Mucosa of stomach (tissue), 1 donor: ENCODE measurements around the gene DBNDD1.
"Not testable (repeated sequence)": the region's sequence is repeated elsewhere in the genome, so short reads cannot be mapped to it uniquely, and the experiment has no call there.

Experiments used
- H3K27me3 ChIP-seq: one replicate; pipeline ENCODE4 v1.7.0; 2013; ENCODE audit warnings: mild to moderate bottlenecking, low read length; ENCODE audit not compliant: control insufficient read depth, insufficient read depth
- H3K36me3 ChIP-seq: one replicate; pipeline ENCODE4 v1.7.0; 2013; ENCODE audit warnings: low read length; ENCODE audit not compliant: control insufficient read depth, insufficient read depth
- H3K4me1 ChIP-seq: one replicate; pipeline ENCODE4 v1.7.0; 2013; ENCODE audit warnings: mild to moderate bottlenecking, low read length; ENCODE audit not compliant: control insufficient read depth, insufficient read depth
- H3K4me3 ChIP-seq: one replicate; pipeline ENCODE4 v1.7.0; 2013; ENCODE audit warnings: low read length
- H3K9ac ChIP-seq: one replicate; pipeline ENCODE4 v1.7.0; 2013; ENCODE audit warnings: mild to moderate bottlenecking, low read length, moderate library complexity
- H3K9me3 ChIP-seq: one replicate; pipeline ENCODE4 v1.7.0; 2013; ENCODE audit warnings: mild to moderate bottlenecking, low read length, moderate library complexity; ENCODE audit not compliant: control insufficient read depth
- donor health status: Pancreatic carcinoma.

DBNDD1 gene

GRCh38 chr16:90018297-90018651 is 982 bp downstream of the DBNDD1 start:
- no peaks in the 10 kb centered on the region for H3K9me3 ChIP-seq
- no peak overlapping the region for H3K4me3 ChIP-seq
- no peaks in the 10 kb centered on the region for H3K27me3 ChIP-seq
- H3K4me1 ChIP-seq: peaks cover 11% of the 10 kb centered on the region
- peak overlapping the region; percentile 57 for H3K9ac ChIP-seq
- no peaks in the 10 kb centered on the region for H3K36me3 ChIP-seq

- Histone ChIP-seq H3K9me3 (no peaks in the 10 kb centered on the region), H3K4me3 (no peak overlapping the region), H3K4me1 (no peaks in the 10 kb centered on the region), H3K27me3 (no peaks in the 10 kb centered on the region), H3K9ac (no peak overlapping the region), H3K36me3 (no peaks in the 10 kb centered on the region)
These were observed 2.8 kb downstream of the DBNDD1 start for GRCh38 chr16:90016339-90016950.

GRCh38 chr16:90015586-90016338 is 3.5 kb downstream of the DBNDD1 start:
- no peaks in the 10 kb centered on the region for H3K4me1 ChIP-seq
- no peaks in the 10 kb centered on the region for H3K9me3 ChIP-seq
- no peak overlapping the region for H3K4me3 ChIP-seq
- H3K9ac ChIP-seq: no peak overlapping the region
- no peaks in the 10 kb centered on the region for H3K36me3 ChIP-seq
- no peaks in the 10 kb centered on the region for H3K27me3 ChIP-seq

- Histone ChIP-seq H3K4me1 (no peaks in the 10 kb centered on the region), H3K9ac (no peak overlapping the region), H3K9me3 (no peaks in the 10 kb centered on the region), H3K36me3 (no peaks in the 10 kb centered on the region), H3K27me3 (no peaks in the 10 kb centered on the region), H3K4me3 (no peak overlapping the region)
These were observed 6.1 kb downstream of the DBNDD1 start for GRCh38 chr16:90012991-90013745.

DNA sequence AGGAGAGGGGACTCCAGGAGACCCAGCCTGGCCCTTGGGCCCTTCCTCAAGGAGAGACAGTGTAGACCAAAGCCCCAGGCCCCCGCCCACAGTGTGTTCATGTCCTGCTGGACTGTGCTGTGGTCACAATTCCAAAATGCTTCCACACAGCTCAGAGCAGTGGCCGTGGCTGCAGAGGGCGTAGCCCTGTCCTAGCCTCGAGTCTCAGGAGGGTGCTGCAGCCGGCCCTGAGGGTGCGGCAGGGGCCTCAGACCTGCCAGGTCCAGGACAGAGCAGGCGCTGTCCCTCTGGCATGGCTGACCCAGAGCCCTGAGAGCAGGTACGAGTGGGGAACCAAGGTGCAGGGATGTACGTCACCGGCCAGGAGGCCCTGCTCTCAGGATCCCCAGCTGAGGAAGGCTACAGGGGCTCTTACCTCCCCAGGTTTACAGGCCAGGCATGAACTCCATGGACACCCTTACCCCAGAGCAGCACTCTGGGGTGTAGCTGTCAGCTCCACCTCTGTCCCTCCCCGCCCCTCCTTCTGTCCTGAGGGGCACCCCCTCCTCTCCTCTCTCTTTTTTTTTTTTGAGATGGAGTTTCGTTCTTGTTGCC is 7.3 kb downstream of the DBNDD1 start:
- Histone ChIP-seq H3K27me3 (no peaks in the 10 kb centered on the region), H3K9ac (no peak overlapping the region)

DNA sequence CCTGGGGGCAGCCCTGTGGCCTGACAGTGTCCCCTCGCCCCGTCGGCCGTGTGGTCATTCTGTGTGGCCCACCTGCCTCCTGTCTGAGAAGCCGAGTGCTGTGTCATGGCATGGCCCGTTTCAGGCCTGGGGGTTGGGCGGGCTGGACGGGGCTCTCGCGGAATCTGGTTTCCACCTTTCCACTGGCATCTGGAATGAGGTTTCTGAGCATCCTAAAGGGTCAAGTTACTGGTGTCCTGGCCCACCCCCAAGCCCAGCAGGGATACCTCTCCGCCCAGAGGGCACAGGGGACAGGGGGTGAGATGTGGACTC is 7.8 kb downstream of the DBNDD1 start:
- Histone ChIP-seq H3K4me3 (no peak overlapping the region), H3K27me3 (no peaks in the 10 kb centered on the region), H3K4me1 (no peaks in the 10 kb centered on the region), H3K9me3 (no peaks in the 10 kb centered on the region), H3K36me3 (no peaks in the 10 kb centered on the region), H3K9ac (no peak overlapping the region)

More for the DNA sequence above, 7.3 kb downstream of the DBNDD1 start:
- Histone ChIP-seq H3K4me1 (no peaks in the 10 kb centered on the region), H3K9me3 (no peaks in the 10 kb centered on the region), H3K4me3 (no peak overlapping the region), H3K36me3 (no peaks in the 10 kb centered on the region)

DNA sequence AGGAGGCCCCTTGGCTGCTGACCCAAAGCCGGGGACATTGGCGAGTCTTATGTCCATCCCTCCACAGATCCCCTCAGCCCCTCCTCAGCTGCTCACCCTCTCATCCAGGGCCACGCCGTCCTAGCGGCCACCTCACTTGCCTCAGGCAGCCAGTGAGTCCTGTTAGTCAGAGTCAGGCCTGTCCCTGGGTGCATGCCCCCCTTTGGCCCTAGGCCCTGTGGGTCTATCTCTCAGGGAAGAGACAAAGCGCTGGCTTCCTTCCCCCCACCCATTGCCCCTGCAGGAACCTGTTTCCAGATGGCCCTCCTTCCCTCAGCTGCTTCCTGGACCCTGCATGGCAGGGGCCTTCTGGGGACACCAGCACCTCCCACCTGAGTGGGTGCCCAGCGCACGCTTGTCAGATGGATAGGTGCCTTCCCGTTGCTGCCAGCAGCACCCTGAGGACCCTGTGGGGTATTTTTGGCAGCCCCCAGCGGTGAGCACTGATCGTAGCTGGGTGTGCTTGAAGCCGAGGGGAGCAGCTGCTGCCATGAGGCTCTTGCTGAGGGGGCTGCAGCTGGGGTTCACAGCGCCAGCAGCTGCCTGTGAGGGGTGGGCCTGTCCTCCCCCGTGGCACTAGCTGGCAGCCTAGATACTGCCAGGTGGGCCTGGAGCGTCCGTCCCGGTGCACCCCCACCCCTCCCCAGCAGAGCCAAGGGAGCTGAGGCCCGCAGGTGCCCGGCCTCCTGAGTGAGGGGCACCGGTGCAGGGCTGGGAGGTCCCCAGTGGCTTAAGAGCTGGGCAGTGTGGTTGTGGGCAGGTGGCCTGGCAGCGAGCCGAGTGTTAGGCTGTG is 8.4 kb downstream of the DBNDD1 start:
- H3K4me3 ChIP-seq: no peak overlapping the region
- H3K4me1 ChIP-seq: no peaks in the 10 kb centered on the region
- H3K9me3 ChIP-seq: no peaks in the 10 kb centered on the region
- no peaks in the 10 kb centered on the region for H3K27me3 ChIP-seq
- H3K9ac ChIP-seq: no peak overlapping the region
- no peaks in the 10 kb centered on the region for H3K36me3 ChIP-seq

DNA sequence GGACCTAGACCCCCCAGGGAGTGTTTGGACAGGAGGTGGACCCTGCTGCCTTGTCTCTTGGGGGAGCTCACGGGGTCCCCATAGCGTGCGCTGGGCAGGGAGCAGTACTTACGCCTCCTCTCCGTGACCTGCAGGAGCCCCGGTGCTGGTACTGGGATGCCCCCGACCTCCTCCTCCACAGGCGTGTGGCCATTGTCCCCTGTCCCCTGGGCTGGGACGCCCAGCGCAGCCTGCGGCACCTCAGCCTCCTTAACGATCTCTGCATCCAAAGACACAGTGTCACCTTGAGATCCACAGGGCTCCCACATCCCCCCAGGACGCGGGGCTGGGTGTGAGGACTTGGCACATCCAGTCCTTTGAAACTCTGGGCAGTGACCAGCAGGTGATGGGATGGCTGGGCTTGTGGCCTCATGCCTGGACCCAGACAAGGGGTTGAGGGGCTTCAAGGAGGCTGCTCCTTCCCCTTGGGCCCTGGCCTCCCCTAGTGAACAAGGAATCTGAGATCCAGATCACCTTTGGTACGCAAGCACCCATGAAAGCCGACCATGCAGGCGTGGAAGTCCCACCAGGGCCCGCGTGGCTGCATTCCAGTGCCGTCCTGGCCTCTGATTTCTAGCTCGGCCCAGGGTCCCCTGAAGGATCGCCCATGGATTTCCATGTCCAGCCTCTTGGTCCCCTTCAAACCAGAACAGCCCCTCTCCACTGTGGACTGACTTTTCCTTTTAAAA is 9.9 kb downstream of the DBNDD1 start:
- no peaks in the 10 kb centered on the region for H3K9me3 ChIP-seq
- no peak overlapping the region for H3K4me3 ChIP-seq
- H3K9ac ChIP-seq: no peak overlapping the region
- H3K4me1 ChIP-seq: no peaks in the 10 kb centered on the region
- no peaks in the 10 kb centered on the region for H3K27me3 ChIP-seq
- H3K36me3 ChIP-seq: no peaks in the 10 kb centered on the region

DNA sequence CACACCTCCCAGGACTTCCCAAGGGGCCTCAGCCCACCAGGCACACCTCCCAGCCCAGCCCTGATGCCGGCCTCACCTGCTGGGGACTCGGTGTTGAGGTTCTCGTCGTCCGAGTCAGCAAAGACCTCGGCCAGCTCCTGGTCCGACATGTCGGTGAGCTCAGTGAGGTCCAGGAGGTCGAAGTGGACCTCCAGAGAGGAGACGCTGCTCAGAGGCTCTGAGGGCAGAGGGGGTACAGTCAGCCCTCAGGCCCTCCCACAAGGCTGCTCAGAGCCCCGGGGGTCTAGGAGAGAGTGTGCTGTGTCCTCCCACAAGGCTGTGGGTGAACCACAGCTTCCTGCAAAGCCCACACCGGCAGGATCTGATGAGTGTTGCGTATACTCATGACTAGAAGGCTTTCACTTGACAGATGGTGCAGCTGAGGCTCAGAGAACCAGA is 10.5 kb downstream of the DBNDD1 start:
- no peak overlapping the region for H3K4me3 ChIP-seq
- no peak overlapping the region for H3K9ac ChIP-seq
- no peaks in the 10 kb centered on the region for H3K36me3 ChIP-seq
- H3K4me1 ChIP-seq: no peaks in the 10 kb centered on the region
- no peaks in the 10 kb centered on the region for H3K27me3 ChIP-seq
- no peaks in the 10 kb centered on the region for H3K9me3 ChIP-seq

DNA sequence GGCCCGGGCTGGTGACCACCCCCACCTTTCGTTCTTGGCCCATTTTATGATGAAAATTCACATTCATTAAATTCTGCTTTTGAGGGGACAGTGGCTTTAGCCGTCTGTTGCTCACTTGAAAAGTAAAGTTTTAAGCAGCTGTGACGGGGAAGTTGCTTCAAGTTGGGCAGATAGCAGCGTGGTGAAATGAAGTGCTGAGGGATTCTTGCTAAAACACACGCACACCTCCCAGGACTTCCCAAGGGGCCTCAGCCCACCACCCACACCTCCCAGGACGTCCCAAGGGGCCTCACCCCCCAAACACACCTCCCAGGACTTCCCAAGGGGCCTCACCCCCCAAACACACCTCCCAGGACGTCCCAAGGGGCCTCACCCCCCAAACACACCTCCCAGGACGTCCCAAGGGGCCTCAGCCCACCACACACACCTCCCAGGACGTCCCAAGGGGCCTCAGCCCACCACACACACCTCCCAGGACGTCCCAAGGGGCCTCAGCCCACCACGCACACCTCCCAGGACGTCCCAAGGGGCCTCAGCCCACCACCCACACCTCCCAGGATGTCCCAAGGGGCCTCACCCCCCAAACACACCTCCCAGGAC is 11.5 kb downstream of the DBNDD1 start:
- not testable (repeated sequence) for H3K27me3 ChIP-seq, H3K36me3 ChIP-seq, H3K4me3 ChIP-seq, H3K9me3 ChIP-seq, H3K4me1 ChIP-seq, H3K9ac ChIP-seq

- Histone ChIP-seq H3K9ac (no peak overlapping the region), H3K27me3 (no peaks in the 10 kb centered on the region), H3K4me3 (no peak overlapping the region), H3K36me3 (no peaks in the 10 kb centered on the region), H3K4me1 (no peaks in the 10 kb centered on the region), H3K9me3 (no peaks in the 10 kb centered on the region)
These were observed 12.2 kb downstream of the DBNDD1 start for GRCh38 chr16:90007015-90007414.
